ENCODE results near the gene SNAP47.

- no peak for TF ChIP-seq CTCF (IDR thresholded peaks at IDR 0.05)
- no peak for TF ChIP-seq POLR2AphosphoS5 (IDR thresholded peaks at IDR 0.05)
Measured at GRCh38 chr1:227776331-227776771, 41.1 kb downstream of the SNAP47 start.
